GM21423 (cell line): Measurements from ENCODE around the gene RAB11FIP5.
"Not testable (repeated sequence)": the region's sequence is repeated elsewhere in the genome, so short reads cannot be mapped to it uniquely, and the experiment has no call there.

Experiments used
- ATAC-seq: cut with Tn5 transposase; IDR thresholded peaks from one replicate; pipeline ENCODE4 v1.9.1; 2021; ENCODE audit warnings: mild to moderate bottlenecking, moderate library complexity; ENCODE audit not compliant: unreplicated experiment

RAB11FIP5 gene

GRCh38 chr2:73069855-73070642, 42.7 kb downstream of the RAB11FIP5 start:
- no peak for ATAC-seq

GRCh38 chr2:73069041-73069854, 43.5 kb downstream of the RAB11FIP5 start:
- no peak for ATAC-seq

GRCh38 chr2:73068147-73068546, 44.6 kb downstream of the RAB11FIP5 start:
- no peak for ATAC-seq

GRCh38 chr2:73067043-73067442, 45.7 kb downstream of the RAB11FIP5 start:
- no peak for ATAC-seq

GRCh38 chr2:73065070-73065469, 47.7 kb downstream of the RAB11FIP5 start:
- not testable (repeated sequence) for ATAC-seq

GRCh38 chr2:73063909-73064875, 48.6 kb downstream of the RAB11FIP5 start:
- ATAC-seq = no peak

GRCh38 chr2:73063472-73063871, 49.3 kb downstream of the RAB11FIP5 start:
- no peak for ATAC-seq

- no peak for ATAC-seq
Observed at GRCh38 chr2:73059106-73059505, 53.6 kb downstream of the RAB11FIP5 start.

GRCh38 chr2:73054980-73055379, 57.8 kb downstream of the RAB11FIP5 start:
- no peak for ATAC-seq

- ATAC-seq = no peak
Observed at GRCh38 chr2:73053316-73054114, 59.2 kb downstream of the RAB11FIP5 start.

- ATAC-seq = no peak
Observed at GRCh38 chr2:73050121-73050545, 62.6 kb downstream of the RAB11FIP5 start.

GRCh38 chr2:73043929-73044832, 68.6 kb downstream of the RAB11FIP5 start:
- no peak for ATAC-seq

GRCh38 chr2:73043276-73043675, 69.5 kb downstream of the RAB11FIP5 start:
- ATAC-seq = no peak

GRCh38 chr2:73037947-73038585, 74.7 kb downstream of the RAB11FIP5 start:
- ATAC-seq = no peak

- no peak for ATAC-seq
Observed at GRCh38 chr2:73036766-73037165, 76.0 kb downstream of the RAB11FIP5 start.

GRCh38 chr2:73035899-73036711, 76.6 kb downstream of the RAB11FIP5 start:
- no peak for ATAC-seq

- ATAC-seq = no peak
Observed at GRCh38 chr2:73034661-73035375, 77.9 kb downstream of the RAB11FIP5 start.
